A673 (cell line): ENCODE measurements around the gene TSHZ1.

Experiments
- EZH2 ChIP-seq: fragments of 200-600 bp; sonication (generic); IDR thresholded peaks from 2 replicates; pipeline ENCODE4 v1.6.1; 2017; ENCODE audit warnings: borderline replicate concordance, low read depth, mild to moderate bottlenecking, mixed read lengths, antibody characterized with exemption, low read length; ENCODE audit not compliant: poor library complexity, severe bottlenecking
- TF ChIP-seq, protein P1 (sequence below): fragments of 300-800, 200-600 bp; sonication (generic); conservative IDR thresholded peaks from 2 replicates; pipeline ENCODE4 v1.5.1; 2017; ENCODE audit warnings: low read depth, mild to moderate bottlenecking, antibody characterized with exemption, low read length, moderate library complexity, mixed read lengths

- TF ChIP-seq, protein P1, sequence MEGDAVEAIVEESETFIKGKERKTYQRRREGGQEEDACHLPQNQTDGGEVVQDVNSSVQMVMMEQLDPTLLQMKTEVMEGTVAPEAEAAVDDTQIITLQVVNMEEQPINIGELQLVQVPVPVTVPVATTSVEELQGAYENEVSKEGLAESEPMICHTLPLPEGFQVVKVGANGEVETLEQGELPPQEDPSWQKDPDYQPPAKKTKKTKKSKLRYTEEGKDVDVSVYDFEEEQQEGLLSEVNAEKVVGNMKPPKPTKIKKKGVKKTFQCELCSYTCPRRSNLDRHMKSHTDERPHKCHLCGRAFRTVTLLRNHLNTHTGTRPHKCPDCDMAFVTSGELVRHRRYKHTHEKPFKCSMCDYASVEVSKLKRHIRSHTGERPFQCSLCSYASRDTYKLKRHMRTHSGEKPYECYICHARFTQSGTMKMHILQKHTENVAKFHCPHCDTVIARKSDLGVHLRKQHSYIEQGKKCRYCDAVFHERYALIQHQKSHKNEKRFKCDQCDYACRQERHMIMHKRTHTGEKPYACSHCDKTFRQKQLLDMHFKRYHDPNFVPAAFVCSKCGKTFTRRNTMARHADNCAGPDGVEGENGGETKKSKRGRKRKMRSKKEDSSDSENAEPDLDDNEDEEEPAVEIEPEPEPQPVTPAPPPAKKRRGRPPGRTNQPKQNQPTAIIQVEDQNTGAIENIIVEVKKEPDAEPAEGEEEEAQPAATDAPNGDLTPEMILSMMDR = no peak
- no peak for TF ChIP-seq EZH2
Measured at GRCh38 chr18:75163736-75164135, 46.9 kb upstream of the TSHZ1 start.
